NCI-H1092 treated with DMSO at 0.1 percent for 48 hours (cell line): ENCODE results near the gene MAN1B1.

Experiments
- DNase-seq: peaks from one replicate; lab custom pipeline; 2025; lab: John Stamatoyannopoulos, UW

Gene MAN1B1

DNA sequence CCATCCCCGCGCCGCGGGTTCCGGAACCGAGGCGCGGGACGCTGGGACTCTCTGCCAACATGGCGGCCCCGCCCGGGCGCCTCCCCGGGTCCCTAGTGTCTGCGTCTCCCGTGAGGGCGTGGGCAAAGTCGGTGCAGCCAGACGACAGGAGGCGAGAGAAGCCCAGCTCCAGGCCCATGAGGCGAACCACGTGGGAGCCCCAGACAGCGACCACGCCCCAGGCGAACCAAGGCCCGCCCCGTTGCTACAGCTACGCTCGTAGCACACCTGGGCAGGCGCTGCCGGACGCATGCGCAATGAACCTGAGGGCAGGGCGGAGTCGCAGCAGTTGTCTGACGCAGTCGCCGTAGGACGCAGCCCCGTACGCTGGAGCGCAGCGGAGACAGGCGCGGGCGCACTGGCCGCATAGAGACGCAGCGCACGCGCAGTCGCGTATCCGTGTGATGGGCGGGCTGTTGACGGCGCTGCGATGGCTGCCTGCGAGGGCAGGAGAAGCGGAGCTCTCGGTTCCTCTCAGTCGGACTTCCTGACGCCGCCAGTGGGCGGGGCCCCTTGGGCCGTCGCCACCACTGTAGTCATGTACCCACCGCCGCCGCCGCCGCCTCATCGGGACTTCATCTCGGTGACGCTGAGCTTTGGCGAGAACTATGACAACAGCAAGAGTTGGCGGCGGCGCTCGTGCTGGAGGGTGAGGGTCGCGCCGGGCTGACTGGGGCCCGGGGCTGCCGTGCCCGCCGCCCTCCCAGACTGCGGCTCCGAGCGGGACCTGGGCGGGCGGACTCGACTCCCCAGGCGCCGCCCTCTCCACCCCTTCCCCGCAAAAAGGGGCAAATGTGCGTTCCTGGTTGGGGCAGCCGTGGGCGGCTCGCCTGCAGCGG lies at the start of gene MAN1B1:
Gene MAN1B1 (plus strand): TSS at position 455 of the 878 bp plus-strand sequence. CDS start 15 bp downstream, at position 470.
- peak; percentile 98 for DNase-seq

- DNase-seq: no peak
These were observed 49.8 kb upstream of the MAN1B1 start for GRCh38 chr9:137037035-137037434.

- DNase-seq: no peak
These were observed 49.3 kb upstream of the MAN1B1 start for GRCh38 chr9:137037483-137037882.

GRCh38 chr9:137038916-137039315 lies 47.9 kb upstream of the MAN1B1 start:
- DNase-seq: no peak

GRCh38 chr9:137039611-137040366 lies 47.0 kb upstream of the MAN1B1 start:
- DNase-seq: no peak

DNA sequence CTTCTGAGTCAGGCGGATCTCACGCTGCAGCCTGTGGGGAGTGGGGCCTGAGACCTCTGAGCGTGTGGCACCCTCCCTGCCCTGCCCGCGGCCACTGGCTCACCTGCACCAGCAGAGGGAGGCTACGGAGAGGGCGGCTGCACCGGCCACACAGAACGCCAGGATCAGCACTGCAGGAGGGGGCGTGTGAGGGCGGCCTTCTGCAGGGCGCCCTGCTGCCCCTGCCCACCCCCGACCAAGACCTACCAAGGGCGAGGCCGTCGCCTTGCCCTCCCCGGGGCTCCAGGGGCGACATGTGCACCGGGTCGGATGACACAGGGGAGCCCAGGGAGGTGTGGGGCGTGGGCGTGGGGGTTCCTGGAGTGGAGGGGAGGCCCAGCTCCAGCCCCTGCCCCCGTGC lies 46.2 kb upstream of the MAN1B1 start:
- DNase-seq: no peak

DNA sequence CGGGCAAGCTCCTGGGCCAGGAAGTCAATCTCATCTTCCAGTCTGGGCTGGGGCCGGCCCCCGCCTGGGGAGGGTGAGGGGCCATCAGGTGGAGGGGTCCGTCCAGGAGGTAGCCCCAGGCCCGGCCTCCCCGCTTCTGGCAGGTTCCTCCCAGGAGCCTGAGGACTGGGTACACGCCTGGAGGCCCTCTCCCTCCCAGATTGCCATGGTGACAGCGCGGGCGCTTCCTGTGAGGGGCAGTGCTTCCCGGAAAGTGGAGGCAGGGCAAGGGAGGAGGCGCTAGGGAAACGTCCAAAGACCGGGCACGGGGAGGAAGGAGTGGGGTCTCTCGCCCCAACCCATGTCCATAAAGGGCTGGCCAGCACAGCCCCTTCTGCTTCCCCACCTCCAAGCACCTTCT lies 45.7 kb upstream of the MAN1B1 start:
- DNase-seq: no peak

DNA sequence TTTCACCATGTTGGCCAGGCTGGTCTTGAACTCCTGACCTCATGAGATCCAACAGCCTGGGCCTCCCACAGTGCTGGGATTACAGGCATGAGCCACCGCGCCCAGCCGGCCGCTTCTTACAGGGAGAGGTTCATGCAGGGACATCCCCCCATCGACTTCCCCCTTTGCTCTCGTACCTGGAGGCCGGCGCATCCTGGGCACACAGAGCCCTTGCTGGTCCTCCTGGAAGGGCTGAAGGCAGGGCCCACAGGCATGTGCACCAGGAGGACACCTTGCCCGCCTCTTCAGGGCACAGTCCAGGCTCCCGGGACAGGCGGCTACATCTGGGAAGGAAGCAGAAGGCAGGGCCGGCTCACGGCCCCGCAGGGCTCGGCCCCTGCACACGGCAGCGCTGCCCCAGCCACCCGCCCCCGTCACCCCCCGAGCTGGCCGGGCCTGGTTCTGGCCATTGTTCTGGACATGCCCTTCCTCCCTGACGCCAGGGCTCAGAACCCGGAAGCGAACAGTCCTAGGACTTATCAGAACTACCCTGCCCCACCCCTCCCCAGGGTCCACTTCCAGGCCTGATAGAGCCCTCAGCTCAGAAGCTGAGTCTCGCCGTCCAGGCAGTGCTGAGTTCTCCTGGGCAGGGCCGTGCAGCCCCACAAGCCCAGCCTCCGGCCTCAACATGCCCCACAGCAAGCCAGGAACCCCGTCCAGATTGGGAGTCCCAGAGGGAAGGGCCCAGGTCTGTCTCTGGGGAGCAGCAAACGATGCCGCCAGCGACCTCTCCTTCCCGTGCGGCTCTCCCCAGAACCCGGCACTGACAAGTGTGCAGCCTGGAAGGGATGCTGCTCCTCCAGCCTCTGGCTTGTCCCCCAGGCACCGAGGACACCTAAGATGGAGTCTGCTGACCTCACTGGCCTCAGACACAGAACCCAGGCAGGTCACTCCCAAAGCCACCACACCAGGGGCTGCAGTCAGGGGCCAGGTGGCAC lies 43.7 kb upstream of the MAN1B1 start:
- no peak for DNase-seq

DNA sequence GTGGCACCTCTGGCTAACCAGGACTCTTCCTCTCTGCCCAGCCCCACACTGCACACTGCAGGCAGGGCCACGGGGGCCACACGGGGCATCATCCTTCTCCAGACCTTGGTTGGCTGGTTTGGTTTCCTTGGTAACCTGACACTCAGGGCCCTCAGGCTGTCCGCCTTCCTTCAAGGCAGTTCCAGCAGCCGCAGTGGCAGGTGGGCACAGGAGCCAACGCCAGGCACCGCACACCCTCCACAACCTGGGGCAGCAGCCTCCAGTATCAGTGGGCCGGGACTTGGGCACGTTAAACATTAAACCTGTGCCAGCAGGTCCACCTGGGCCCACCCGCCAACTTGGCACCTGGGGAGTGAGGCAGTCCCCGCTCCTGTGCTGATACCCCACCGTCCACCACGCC lies 42.7 kb upstream of the MAN1B1 start:
- no peak for DNase-seq

GRCh38 chr9:137044502-137045177 lies 42.1 kb upstream of the MAN1B1 start:
- DNase-seq: peak; percentile 59

DNA sequence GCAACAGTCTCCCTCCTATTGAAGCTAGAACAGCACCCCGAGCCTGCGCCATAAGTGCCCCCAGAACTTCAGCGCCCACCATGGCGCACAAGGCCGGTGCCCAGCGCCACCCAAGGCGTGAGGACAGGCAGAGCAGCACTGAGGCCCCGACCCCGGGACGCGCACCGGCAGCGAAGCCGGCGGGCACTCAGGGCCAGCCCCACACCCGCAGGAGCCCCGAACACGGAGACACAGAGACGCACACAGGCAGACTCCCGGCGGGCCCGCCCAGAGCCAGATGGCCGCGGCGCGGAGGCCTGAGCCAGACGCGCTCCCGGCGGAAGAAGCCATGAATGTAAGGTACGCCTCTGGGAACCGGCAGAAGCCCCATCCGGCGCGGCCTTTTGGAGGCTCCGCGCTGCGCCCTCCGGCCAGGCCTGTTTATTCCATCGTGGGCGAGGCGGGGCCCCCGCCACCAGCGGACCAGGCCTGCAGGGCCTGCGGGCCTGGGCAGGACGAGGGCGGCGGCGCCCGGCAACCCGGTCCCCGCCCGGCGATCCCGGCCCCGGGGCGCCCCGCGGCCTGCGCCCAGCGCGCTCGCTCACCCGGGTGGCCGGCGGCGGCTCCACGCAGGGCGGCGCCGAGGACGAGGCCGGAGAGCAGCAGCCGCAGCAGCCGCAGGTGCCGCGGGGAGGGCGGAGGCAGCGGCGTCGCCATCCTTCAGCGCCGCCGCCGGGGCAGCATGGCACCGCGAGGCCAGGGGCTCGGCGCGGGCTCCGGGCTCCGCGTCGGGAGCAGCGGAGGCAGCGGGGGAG lies 41.3 kb upstream of the MAN1B1 start:
- peak; percentile 26 for DNase-seq

GRCh38 chr9:137046088-137046787 lies 40.5 kb upstream of the MAN1B1 start, which contains the start of gene NPDC1:
Gene NPDC1, minus strand, starts transcription at chr9:137046177. Its CDS starts 188 bp downstream, at chr9:137045989.
- peak; percentile 82 for DNase-seq

- no peak for DNase-seq
These were observed 37.9 kb upstream of the MAN1B1 start for GRCh38 chr9:137048655-137049543.

GRCh38 chr9:137049544-137050449 lies 37.0 kb upstream of the MAN1B1 start:
- DNase-seq: peak; percentile 65

DNA sequence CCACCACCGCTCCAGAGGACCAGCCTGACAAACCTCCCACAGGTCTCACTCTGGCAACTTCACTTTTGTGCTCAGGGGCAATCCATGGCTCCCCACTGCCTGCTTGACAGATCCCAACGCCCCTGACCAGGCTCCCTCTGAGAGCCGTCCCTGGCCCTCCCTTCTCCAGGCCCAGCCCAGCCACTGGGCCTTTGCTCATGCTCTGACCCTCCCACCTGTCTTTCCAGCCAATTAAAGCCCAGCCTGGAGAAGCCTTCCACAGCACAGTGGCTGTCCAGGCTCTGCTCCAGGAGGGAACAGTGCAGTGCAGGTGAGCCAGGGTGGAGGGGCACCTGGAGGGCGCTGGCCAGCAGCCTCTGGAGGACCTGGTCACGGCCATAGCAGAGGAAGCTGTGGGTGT lies 36.2 kb upstream of the MAN1B1 start:
- DNase-seq: no peak

- no peak for DNase-seq
These were observed 35.5 kb upstream of the MAN1B1 start for GRCh38 chr9:137051145-137051724.

DNA sequence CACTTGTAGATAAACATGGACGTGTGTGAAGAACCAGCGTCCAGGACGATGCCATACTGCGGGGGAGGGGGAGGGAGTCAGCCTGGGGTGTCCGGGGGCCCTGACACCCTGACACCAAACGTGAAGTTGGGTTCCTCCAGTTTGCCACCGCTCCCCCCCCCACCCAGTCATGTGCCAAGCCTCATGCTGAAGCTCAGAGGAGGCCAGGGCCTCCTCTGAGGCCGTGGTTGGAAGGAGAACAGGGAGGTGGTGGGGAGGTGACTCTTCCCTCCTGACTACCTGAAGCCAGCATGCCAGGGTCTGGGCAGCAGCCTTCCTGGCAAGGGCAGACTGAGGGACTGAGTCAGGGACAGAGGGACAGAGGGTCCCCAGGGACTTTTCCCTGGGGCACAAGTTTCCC lies 34.5 kb upstream of the MAN1B1 start:
- no peak for DNase-seq
